Stimulated activated memory B cell treated with anti-CD40 and anti-IgM and Interleukin-4, amounts not matched to agents 10 μg/mL and 1 μg/mL and 100 μg/mL, for 72 hours (primary cell): ENCODE measurements around the gene PTCRA.
"Not testable (repeated sequence)": the region's sequence is repeated elsewhere in the genome, so short reads cannot be mapped to it uniquely, and the experiment has no call there.

Experiments
- ATAC-seq: fragments of 150-1000 bp; cut with Tn5 transposase; 2 replicates; pipeline ENCODE4 v1.10.0; 2021
- H3K27ac Mint-ChIP-seq: one replicate; pipeline ENCODE4 v1.8.0; 2022; ENCODE audit warnings: mild to moderate bottlenecking, mixed read lengths
- H3K27me3 Mint-ChIP-seq: one replicate; pipeline ENCODE4 v1.8.0; 2022; ENCODE audit warnings: mixed read lengths
- H3K36me3 Mint-ChIP-seq: one replicate; pipeline ENCODE4 v1.8.0; 2022; ENCODE audit warnings: mixed read lengths
- H3K4me1 Mint-ChIP-seq: one replicate; pipeline ENCODE4 v1.8.0; 2022; ENCODE audit warnings: mixed read lengths
- H3K4me3 Mint-ChIP-seq: one replicate; pipeline ENCODE4 v1.8.0; 2022; ENCODE audit warnings: mild to moderate bottlenecking, moderate library complexity, mixed read lengths
- H3K9me3 Mint-ChIP-seq: one replicate; pipeline ENCODE4 v1.8.0; 2022; ENCODE audit warnings: mixed read lengths

Gene PTCRA

GRCh38 chr6:42915732-42916131, at the start of gene PTCRA:
Gene PTCRA (plus strand): TSS chr6:42916053. CDS start chr6:42916070, 17 bp downstream.
- peak within 1 kb of the TSS; percentile 68 for H3K27ac Mint-ChIP-seq
- peak; percentile 62 for ATAC-seq
- peaks cover 8% of the 10 kb centered on the region for H3K27me3 Mint-ChIP-seq
- peaks cover 14% of the 10 kb centered on the region for H3K4me1 Mint-ChIP-seq
- no peaks in the 10 kb centered on the region for H3K36me3 Mint-ChIP-seq
- no peaks in the 10 kb centered on the region for H3K9me3 Mint-ChIP-seq
- H3K4me3 Mint-ChIP-seq = no peak within 1 kb of the TSS

GRCh38 chr6:42870145-42870936, 45.5 kb upstream of the PTCRA start:
- Mint-ChIP-seq H3K27ac (no peak overlapping the region), H3K36me3 (peaks cover 15% of the 10 kb centered on the region), H3K4me1 (no peaks in the 10 kb centered on the region), H3K9me3 (no peaks in the 10 kb centered on the region), H3K4me3 (no peak overlapping the region), H3K27me3 (no peaks in the 10 kb centered on the region)
- no peak for ATAC-seq

- no peak for ATAC-seq
- no peaks in the 10 kb centered on the region for H3K27me3 Mint-ChIP-seq
- no peak overlapping the region for H3K4me3 Mint-ChIP-seq
- no peaks in the 10 kb centered on the region for H3K4me1 Mint-ChIP-seq
- H3K36me3 Mint-ChIP-seq = peaks cover 10% of the 10 kb centered on the region
- H3K9me3 Mint-ChIP-seq = no peaks in the 10 kb centered on the region
- no peak overlapping the region for H3K27ac Mint-ChIP-seq
Observed at GRCh38 chr6:42871711-42872110, 44.1 kb upstream of the PTCRA start.

GRCh38 chr6:42873313-42873712, 42.5 kb upstream of the PTCRA start:
- H3K9me3 Mint-ChIP-seq = no peaks in the 10 kb centered on the region

GRCh38 chr6:42877695-42878094, 38.2 kb upstream of the PTCRA start:
- H3K4me1 Mint-ChIP-seq = peaks cover 20% of the 10 kb centered on the region
- no peak overlapping the region for H3K4me3 Mint-ChIP-seq
- H3K27me3 Mint-ChIP-seq = no peaks in the 10 kb centered on the region
- no peak for ATAC-seq
- H3K27ac Mint-ChIP-seq = no peak overlapping the region
- H3K9me3 Mint-ChIP-seq = no peaks in the 10 kb centered on the region
- H3K36me3 Mint-ChIP-seq = peaks cover 5% of the 10 kb centered on the region

More at GRCh38 chr6:42873313-42873712, 42.5 kb upstream of the PTCRA start:
- ATAC-seq = no peak
- Mint-ChIP-seq H3K36me3 (no peaks in the 10 kb centered on the region), H3K4me3 (no peak overlapping the region), H3K4me1 (no peaks in the 10 kb centered on the region), H3K27me3 (no peaks in the 10 kb centered on the region), H3K27ac (no peak overlapping the region)

GRCh38 chr6:42879372-42880239, 36.2 kb upstream of the PTCRA start, which contains the start of gene RPL7L1:
Gene RPL7L1 (plus strand): TSS chr6:42879616. CDS start chr6:42879911, 295 bp downstream.
- peak; percentile 98 for ATAC-seq
- Mint-ChIP-seq H3K4me3 (peak within 1 kb of the TSS; percentile 99), H3K9me3 (no peaks in the 10 kb centered on the region), H3K4me1 (peaks cover 28% of the 10 kb centered on the region), H3K36me3 (peaks cover 22% of the 10 kb centered on the region), H3K27ac (peak within 1 kb of the TSS; percentile 99), H3K27me3 (no peaks in the 10 kb centered on the region)

GRCh38 chr6:42880240-42880817, 35.5 kb upstream of the PTCRA start:
- Mint-ChIP-seq H3K36me3 (peaks cover 26% of the 10 kb centered on the region), H3K4me3 (peak overlapping the region; percentile 99), H3K27ac (peak overlapping the region; percentile 99), H3K4me1 (peaks cover 28% of the 10 kb centered on the region)
- H3K27me3 Mint-ChIP-seq, H3K9me3 Mint-ChIP-seq, ATAC-seq: not testable (repeated sequence)

- Mint-ChIP-seq H3K27ac (peak overlapping the region; percentile 99), H3K4me3 (peak overlapping the region; percentile 99), H3K4me1 (peaks cover 28% of the 10 kb centered on the region), H3K36me3 (peaks cover 27% of the 10 kb centered on the region)
- not testable (repeated sequence) for H3K27me3 Mint-ChIP-seq, H3K9me3 Mint-ChIP-seq, ATAC-seq
Observed at GRCh38 chr6:42880871-42881270, 35.0 kb upstream of the PTCRA start.

- Mint-ChIP-seq H3K27ac (no peak overlapping the region), H3K4me3 (no peak overlapping the region), H3K36me3 (peaks cover 28% of the 10 kb centered on the region), H3K9me3 (no peaks in the 10 kb centered on the region), H3K4me1 (peaks cover 19% of the 10 kb centered on the region), H3K27me3 (no peaks in the 10 kb centered on the region)
- ATAC-seq = no peak
Observed at GRCh38 chr6:42885702-42886101, 30.2 kb upstream of the PTCRA start.

- Mint-ChIP-seq H3K36me3 (peaks cover 25% of the 10 kb centered on the region), H3K4me1 (peaks cover 21% of the 10 kb centered on the region)
- H3K27me3 Mint-ChIP-seq, H3K4me3 Mint-ChIP-seq, H3K27ac Mint-ChIP-seq, H3K9me3 Mint-ChIP-seq, ATAC-seq: not testable (repeated sequence)
Observed at GRCh38 chr6:42888201-42888600, 27.7 kb upstream of the PTCRA start.

- no peaks in the 10 kb centered on the region for H3K27me3 Mint-ChIP-seq
- peak overlapping the region; percentile 95 for H3K27ac Mint-ChIP-seq
- no peaks in the 10 kb centered on the region for H3K9me3 Mint-ChIP-seq
- H3K4me1 Mint-ChIP-seq = peaks cover 29% of the 10 kb centered on the region
- peaks cover 8% of the 10 kb centered on the region for H3K36me3 Mint-ChIP-seq
- peak overlapping the region; percentile 94 for H3K4me3 Mint-ChIP-seq
- ATAC-seq = no peak
Observed at GRCh38 chr6:42889815-42890214, 26.0 kb upstream of the PTCRA start.

- peaks cover 7% of the 10 kb centered on the region for H3K36me3 Mint-ChIP-seq
- ATAC-seq = peak; percentile 98
- H3K4me3 Mint-ChIP-seq = peak overlapping the region; percentile 94
- H3K27me3 Mint-ChIP-seq = no peaks in the 10 kb centered on the region
- no peaks in the 10 kb centered on the region for H3K9me3 Mint-ChIP-seq
- peaks cover 29% of the 10 kb centered on the region for H3K4me1 Mint-ChIP-seq
- peak overlapping the region; percentile 95 for H3K27ac Mint-ChIP-seq
Observed at GRCh38 chr6:42890311-42891198, 25.3 kb upstream of the PTCRA start.

GRCh38 chr6:42891199-42891722, 24.6 kb upstream of the PTCRA start:
- Mint-ChIP-seq H3K27ac (peak overlapping the region; percentile 95), H3K4me1 (peaks cover 29% of the 10 kb centered on the region)

More at GRCh38 chr6:42891199-42891722, 24.6 kb upstream of the PTCRA start:
- no peaks in the 10 kb centered on the region for H3K27me3 Mint-ChIP-seq
- H3K36me3 Mint-ChIP-seq = peaks cover 1% of the 10 kb centered on the region
- H3K9me3 Mint-ChIP-seq = no peaks in the 10 kb centered on the region
- no peak for ATAC-seq
- peak overlapping the region; percentile 94 for H3K4me3 Mint-ChIP-seq
